GM19099 (cell line): ENCODE data around the gene PCYT1B.
A peak's percentile ranks its signal among the peaks of the same experiment; 100 is the strongest.

Experiments
- POLR2A ChIP-seq: IDR thresholded peaks from 3 replicates; pipeline ENCODE4 v1.6.1; 2011; ENCODE audit warnings: low read depth; ENCODE audit not compliant: insufficient read length; ENCODE audit errors: extremely low read depth

Gene PCYT1B

GRCh38 chrX:24647257-24648058 lies at the start of gene PCYT1B:
Gene PCYT1B, minus strand, starts transcription at chrX:24647347. Its CDS starts 242 bp downstream, at chrX:24647105.
- TF ChIP-seq POLR2A, result no peak

GRCh38 chrX:24696294-24696693 lies 49.1 kb upstream of the PCYT1B start:
- no peak for TF ChIP-seq POLR2A

DNA sequence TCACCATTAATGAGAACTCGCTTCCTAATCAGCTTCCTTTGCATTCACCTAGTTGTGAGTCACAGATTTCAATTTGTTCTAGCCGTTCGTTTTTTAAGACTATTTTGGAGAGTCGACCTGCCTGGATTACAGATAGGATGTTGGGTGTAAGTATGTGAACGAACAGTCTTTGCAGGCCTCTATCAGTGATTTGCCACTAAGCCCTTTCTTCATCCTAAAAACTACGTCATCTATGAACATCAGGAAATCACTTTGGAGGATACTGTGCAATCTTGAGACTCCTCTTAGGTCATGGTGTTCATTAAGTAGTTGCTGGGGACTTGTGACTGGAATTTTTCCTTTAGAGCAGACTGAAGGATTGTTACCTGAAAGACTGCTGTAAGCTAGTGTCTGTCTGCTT lies 47.7 kb upstream of the PCYT1B start:
- TF ChIP-seq POLR2A, result no peak

GRCh38 chrX:24693453-24694202 lies 46.5 kb upstream of the PCYT1B start, which contains the start of gene POLA1:
Gene POLA1, plus strand, starts transcription at chrX:24693918. Its CDS starts 44 bp downstream, at chrX:24693962.
- peak; percentile 64 for TF ChIP-seq POLR2A

GRCh38 chrX:24692305-24692704 lies 45.2 kb upstream of the PCYT1B start:
- TF ChIP-seq POLR2A, result no peak

DNA sequence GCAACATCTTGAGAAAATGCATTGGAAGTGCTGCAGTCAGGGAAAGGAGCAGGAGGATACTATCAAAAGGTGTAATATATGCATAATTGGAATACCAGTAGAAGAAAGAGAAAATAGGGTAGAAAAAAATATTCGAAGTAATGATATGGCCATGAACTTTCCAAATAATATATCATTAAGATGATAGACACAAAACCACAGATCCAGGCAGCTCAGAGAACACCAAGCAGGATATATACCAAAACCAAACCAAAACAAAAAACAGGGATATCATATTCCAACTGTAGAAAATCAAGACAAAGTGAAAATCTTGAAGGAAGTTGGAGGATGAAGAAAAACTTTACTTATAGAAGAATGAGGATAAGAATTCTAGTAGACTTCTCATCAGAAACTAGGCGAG lies 36.9 kb upstream of the PCYT1B start:
- TF ChIP-seq POLR2A, result no peak

- no peak for TF ChIP-seq POLR2A
Measured at GRCh38 chrX:24682739-24683432, 35.7 kb upstream of the PCYT1B start.

- no peak for TF ChIP-seq POLR2A
Measured at GRCh38 chrX:24676403-24677024, 29.4 kb upstream of the PCYT1B start.

GRCh38 chrX:24673424-24673823 lies 26.3 kb upstream of the PCYT1B start:
- no peak for TF ChIP-seq POLR2A

- no peak for TF ChIP-seq POLR2A
Measured at GRCh38 chrX:24672701-24673190, 25.6 kb upstream of the PCYT1B start.

DNA sequence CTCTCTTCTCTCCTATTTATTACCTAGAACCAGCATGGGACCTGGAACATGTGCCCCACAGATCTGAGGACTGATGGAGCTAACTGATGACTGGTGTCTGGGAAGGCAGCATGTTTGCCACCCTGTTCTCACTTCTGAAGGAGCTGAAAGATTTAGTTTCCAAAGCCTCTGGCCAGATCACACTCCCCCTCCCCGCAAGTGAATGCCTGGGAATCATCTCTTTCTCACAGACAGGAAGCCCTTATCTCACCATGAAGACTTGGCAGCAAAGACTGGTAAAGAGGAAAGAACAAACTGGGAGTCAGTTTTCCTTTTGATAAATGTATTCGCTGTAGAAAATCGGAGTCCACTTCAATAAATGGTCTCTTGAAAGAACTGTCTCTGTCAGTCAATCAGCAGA lies 21.0 kb upstream of the PCYT1B start:
- TF ChIP-seq POLR2A, result no peak

- no peak for TF ChIP-seq POLR2A
Measured at GRCh38 chrX:24662352-24662751, 15.2 kb upstream of the PCYT1B start.

GRCh38 chrX:24661292-24661691 lies 14.1 kb upstream of the PCYT1B start:
- TF ChIP-seq POLR2A, result no peak

GRCh38 chrX:24659646-24660045 lies 12.5 kb upstream of the PCYT1B start:
- TF ChIP-seq POLR2A, result no peak

GRCh38 chrX:24659106-24659505 lies 12.0 kb upstream of the PCYT1B start:
- TF ChIP-seq POLR2A, result no peak

DNA sequence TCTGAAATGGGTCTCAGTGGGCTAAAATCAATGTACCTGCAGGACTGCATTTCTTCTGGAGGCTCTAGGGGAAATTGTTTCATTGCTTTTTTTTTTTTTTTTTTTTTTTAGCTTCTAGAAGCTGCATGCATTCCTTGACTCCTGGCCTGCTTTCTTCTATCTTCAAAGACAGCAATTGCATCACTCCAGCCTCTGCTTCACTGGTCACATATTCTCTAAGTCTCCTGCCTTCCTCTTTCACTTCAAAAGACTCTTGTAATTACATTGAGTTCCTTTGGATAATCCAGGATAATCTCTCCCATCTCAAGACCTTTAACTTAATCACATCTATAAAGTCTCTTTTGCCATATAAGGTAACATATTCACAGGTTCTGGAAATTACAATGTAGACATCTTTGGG lies 11.3 kb upstream of the PCYT1B start:
- no peak for TF ChIP-seq POLR2A
